HG03378 (cell line): ENCODE results near the gene QSOX2.

Experiments
- ATAC-seq: cut with Tn5 transposase; IDR thresholded peaks from one replicate; pipeline ENCODE4 v1.9.1; 2021; ENCODE audit warnings: mild to moderate bottlenecking, moderate library complexity; ENCODE audit not compliant: unreplicated experiment

Gene QSOX2, protein sequence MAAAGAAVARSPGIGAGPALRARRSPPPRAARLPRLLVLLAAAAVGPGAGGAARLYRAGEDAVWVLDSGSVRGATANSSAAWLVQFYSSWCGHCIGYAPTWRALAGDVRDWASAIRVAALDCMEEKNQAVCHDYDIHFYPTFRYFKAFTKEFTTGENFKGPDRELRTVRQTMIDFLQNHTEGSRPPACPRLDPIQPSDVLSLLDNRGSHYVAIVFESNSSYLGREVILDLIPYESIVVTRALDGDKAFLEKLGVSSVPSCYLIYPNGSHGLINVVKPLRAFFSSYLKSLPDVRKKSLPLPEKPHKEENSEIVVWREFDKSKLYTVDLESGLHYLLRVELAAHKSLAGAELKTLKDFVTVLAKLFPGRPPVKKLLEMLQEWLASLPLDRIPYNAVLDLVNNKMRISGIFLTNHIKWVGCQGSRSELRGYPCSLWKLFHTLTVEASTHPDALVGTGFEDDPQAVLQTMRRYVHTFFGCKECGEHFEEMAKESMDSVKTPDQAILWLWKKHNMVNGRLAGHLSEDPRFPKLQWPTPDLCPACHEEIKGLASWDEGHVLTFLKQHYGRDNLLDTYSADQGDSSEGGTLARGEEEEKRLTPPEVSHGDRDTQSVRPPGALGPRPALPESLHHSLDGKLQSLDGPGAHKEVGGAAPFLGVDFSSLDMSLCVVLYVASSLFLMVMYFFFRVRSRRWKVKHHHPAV

DNA sequence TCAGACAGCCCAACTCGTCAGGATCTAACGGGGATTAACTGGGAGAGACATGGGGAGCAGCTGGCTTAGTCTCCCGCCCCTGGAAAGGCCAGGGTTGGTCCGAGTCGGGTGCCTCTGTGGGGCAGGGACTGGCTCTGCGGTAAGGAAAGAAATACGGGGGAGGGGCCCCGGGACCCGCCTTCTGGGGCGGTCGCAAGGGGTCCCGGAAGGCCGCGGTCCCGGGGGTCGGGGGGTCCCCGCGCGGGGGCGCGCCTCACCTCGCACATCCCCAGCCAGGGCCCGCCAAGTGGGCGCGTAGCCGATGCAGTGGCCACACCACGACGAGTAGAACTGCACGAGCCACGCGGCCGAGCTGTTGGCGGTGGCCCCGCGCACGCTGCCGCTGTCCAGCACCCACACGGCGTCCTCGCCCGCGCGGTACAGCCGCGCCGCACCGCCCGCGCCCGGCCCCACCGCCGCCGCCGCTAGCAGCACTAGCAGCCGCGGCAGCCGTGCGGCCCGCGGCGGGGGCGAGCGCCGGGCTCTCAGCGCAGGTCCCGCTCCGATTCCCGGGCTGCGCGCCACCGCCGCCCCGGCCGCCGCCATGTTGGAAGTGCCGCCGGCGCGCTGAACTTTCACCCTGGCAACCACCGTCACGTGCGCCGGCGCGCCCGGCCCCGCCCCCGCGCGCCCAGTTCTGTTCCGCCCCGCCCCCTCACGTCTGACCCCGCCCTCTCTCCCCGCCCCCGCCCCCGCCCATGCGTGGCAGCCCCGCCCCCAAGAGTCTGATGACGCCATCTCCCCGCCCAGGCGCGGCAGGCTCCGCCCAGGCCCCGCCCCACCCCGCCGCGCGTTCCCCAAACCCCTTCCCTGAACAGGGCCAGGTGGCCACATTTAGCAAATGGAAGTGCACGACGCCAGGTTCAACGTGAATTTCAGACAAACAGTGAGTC is at the start of gene QSOX2:
TSS of gene QSOX2 (minus strand) at position 594 of the 932 bp plus-strand sequence. CDS start at position 585, 9 bp downstream.
- ATAC-seq, result no peak

DNA sequence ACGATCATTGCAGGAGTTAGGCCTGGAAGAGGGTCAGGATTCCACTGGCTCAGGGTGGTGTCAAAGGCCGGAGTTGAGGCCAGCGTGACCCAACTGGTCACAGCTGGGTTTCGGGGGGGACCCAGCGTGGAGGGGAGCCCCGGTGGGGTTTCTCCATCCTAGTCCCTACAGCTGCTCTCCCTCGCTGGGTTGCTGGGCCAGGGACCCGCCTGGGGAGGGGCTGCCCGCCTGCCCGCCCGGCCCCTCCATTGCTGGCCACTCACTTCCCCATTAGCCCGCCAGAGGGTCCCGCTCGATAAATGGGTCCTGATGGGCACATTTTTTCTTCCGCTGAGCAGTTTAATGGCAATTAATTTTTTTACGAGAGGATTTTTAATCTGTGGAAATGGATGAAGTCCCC is 49.4 kb upstream of the QSOX2 start:
- no peak for ATAC-seq

DNA sequence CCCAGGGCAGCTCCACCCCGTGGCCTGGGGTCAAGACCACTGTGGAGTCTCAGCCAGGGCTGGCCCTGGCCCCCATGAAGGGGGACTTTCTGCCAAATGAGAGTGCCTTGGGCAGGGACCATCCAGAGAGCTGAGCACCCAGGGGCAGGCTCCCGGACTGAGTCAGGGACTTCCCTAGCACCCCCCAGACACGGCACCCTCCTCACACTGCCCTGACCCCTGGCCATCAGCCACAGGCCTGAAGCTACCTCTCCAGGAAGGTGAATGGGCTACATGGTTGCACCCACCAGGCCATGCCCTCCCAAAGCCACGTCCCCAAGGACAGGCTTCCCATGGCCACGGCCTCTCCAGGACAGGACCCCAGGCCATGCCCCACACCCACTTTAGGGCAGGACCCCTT is 48.8 kb upstream of the QSOX2 start:
- ATAC-seq, result no peak

DNA sequence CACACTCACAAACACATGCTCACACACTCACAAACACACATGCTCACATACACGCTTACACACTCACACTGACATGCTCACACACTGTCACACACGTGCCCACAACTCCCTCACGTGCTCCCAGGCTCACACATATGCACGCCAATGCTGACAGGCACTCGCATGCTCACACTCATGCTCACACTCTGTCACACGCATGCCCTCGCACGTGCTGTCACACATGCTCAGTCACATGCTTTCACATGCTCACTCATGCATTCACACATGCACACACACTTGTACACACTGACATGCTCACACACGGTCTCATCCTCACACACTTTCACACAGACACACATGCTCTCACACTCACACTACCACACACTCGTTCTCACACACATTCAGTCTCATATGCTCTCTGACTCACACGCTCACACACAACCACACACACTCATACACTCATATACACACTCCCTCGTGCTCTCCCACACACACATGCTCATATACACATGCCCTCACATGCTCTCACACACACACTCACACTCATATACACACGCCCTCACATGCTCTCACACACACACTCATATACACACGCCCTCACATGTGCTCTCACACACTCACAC is 48.0 kb upstream of the QSOX2 start:
- ATAC-seq, result no peak

DNA sequence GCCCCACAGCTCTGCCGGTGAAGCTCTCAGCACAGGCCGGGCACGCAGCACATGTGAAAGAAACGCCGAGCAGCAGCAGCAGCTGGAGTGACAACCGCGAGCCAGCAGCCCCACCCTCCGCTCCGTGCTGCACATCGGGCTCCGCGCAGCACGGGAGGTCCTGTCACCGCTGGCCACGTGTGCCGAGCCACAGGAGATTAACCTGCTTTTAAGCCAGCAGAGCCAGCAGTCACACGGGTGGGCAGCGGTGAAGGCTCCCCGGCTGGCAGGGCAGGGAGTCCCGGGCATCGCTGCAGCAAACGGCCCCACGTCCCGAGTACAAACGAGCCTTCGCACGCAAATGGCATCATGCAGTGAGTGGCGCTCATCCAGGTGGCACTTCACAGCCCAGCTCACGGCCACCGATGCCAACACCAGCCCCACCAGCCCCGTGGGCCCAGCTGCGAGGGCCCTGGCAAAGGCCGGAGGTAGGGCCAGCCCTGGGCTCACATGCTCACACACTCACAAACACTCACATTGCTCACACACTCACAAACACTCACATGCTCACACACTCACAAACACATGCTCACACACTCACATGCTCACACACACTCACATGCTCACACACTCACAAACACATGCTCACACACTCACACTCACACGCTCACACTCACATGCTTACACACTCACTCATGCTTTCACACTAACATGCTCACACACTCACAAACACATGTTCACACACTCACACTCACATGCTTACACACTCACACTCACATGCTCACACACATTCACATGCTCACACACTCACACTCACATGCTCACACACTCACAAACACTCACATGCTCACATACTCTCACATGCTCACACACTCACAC is 47.2 kb upstream of the QSOX2 start:
- ATAC-seq, result no peak

DNA sequence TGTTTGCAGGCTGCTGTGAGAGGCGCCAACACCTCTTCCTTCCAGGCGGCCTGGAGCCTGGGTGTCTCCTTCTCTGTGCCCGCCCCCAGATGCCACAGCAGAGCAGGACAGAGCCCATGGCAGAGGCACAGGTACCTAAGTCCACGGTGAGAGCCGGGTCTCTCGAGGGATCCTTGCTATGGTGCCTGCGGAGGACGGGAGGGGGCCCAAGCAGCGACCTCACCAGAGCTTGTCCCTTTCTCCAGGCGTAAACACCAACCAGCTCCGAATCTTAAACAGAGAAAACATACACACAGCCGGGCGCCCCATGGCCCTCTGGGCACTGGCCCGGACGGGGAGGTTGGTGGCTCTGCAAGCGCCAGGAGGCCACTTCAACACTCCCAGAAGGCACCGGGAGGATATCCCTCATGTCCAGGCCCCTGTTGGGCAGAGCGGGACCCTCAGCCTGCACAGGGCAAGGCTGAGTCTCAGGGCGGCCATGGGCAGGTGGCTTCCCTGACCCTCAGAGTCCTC is 46.5 kb upstream of the QSOX2 start:
- no peak for ATAC-seq

DNA sequence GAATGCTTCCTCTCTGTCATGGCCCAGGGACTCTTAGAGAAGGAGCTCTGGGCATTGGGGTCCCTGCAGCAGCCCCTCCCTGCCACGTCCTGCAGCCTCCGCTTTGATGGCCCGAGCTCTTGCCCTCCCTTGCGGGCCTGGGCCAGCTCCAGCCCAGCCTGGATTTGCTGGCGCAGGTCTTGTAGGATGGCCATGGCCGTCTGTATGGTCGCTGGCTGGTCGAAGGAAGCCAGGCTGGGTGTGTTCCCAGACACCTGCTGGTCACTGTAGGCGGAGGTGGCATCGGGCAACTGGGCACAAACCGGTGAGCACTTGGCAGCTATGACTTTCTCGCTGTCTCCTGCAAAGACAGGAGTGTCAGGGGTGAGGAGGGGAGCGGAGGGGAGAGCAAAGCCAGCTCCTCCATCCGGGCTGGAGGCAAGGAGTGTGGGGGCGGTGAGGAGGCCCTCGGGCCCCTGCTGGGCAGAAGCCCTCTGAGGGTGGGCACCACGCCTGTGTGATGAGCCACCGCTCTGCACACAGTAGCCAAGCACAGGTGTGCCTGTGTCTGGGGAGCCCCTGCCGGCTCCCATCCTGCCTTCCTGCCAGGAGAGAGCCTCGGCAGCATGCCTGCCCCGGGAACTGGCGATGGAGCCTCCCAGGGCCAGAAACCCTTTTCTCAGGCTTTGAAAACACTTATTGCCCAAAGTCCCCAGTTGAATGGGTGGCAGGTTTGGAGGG is 45.9 kb upstream of the QSOX2 start:
- ATAC-seq, result no peak

DNA sequence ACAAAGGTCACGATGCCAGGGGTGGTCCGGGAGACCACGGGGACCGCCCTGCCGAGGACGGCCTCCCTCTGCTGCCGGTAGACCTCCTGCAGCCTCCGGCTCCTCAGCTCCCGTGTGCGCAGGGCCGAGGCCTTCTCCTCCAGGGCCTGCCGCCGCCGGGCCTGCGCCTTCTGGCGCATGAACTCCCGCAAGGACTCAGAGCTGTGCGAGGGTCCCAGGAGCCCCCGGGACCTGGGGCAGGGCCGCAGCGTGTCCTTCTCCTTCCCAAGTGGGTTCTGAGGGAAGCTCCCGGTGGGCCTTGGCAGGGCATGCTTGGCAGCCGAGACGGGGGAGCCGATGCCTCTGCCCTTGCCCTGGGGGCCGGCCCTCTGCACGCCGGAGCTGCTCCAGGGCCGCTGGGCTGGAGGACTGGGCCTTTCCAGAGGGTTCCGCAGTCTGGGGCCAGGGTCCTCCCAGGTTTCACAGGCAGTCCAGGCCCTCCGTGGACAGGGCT is 44.9 kb upstream of the QSOX2 start:
- ATAC-seq, result no peak

DNA sequence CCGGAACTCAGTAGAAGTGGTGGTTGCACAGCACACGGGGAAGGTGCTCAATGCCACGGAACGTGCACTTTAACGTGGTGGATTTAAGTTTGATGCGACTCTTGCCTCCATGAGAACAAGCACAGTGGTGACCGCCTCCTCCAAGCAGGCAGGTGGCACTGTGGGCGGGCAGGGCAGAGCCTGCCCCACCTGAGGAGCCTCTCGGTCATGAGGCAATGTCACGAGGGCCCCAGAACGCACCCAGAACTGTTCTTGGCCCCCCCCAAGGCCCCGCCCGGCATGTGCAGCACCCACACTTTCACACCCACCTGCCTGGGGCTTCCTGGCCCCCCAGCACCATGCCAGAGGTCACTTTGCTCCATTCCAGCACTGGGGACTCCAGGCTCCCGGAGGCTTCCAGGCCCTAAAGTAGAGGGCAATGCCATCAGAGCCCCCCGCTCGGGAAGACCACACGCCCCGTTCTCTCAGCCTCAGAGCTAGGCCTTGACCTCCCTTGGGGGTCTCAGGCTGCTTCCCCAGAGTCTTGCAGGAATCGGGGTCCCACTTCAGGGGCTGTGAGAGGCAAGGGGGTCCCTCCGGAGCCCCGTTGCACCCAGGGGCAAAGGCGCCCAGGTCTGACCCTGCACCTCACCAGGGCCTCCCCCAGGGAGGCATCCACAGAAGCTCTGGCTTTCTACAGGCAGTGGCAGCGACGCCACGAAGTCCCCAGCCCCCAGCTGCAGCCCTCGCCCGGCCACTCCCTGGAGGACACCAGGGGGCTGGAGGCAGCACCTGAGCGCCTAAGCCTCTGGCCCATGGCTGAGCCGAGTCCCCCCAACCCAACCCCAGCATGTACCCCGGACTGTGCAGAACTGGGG is 44.3 kb upstream of the QSOX2 start:
- no peak for ATAC-seq

DNA sequence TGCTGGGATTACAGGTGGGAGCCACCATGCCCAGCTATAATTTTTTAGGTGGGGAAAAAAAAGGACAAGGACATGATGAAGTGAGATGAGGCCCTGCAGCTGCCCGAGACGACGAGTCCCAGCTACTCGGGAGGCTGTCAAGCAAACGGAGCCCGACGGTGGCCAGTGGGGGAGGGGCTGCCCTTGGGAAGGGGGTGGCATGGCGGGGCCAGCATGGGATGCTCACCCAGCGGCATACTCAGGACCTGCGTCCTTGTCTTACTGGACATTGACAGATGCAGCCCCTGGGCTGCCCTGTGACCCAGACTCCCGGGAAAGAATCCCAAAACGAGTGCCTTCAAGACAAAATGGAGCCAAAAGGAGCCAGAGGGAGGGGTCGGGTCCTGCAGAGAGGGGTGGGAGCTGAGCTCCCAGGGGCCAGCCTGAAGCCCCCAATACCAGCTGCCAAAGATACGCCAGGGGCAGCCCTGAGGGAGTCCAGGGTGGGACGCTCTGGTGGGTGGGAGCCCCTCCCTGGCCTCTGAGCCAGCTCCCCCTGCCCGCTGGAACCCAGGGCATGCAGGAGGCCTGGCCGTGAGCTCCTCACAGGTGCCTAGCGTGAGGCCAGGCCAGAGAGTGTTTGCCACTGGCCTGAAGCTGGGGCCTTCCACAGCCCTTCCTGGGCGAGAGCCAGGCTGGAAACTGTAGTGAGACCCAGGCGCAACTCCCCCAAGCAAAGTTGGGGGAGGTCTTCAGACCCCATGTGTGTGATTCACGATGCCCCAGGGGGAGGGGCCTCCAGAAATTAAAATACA is 42.5 kb upstream of the QSOX2 start:
- ATAC-seq, result no peak

DNA sequence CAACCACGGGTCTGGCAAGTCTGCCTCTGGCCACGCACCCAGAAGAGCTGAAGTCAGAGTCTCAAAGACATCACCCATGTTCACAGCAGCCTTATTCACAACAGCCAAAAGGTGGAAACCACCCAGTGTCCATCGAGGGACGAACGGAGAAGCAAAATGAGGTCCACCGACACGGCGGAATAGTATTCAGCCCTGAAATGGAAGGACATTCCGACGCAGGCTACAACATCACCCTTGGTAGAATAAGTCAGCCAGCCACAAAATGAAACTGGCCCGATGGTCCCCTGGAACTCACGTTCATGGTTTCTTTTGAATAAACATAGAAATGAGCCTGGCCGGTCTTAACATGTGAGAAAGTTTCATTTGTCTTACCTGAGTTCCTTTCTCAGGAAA is 41.4 kb upstream of the QSOX2 start:
- no peak for ATAC-seq

DNA sequence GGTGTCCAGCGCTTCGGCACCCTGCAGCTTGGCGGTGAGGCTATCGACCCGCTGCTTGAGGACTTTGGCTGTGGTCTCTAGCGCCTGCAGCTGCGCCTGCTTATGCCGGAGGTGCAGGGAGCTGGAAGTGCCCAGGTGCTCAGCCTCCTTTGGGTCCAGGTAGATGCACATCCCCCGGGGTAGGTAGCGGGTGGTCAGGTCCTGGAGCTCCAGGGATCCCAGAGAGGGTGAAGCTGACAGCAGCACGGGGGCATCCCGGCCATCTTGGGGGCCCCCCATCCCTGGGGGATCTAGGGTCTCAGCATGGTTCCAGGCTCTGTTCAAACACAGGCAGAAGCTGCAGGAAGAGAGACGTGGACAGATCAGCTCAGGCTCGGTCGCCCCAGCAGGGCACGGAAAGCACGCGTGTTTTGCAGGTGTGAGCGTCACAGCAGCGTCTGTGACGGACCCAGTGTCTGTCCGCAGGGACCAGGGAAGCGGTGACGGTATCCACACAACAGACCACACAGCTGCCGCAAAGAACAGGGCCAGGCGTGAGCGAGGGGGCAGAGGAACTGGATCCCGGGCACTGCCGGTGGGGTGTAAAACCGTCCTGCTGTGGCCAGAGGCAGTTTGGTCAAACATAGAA is 40.9 kb upstream of the QSOX2 start:
- ATAC-seq, result no peak

DNA sequence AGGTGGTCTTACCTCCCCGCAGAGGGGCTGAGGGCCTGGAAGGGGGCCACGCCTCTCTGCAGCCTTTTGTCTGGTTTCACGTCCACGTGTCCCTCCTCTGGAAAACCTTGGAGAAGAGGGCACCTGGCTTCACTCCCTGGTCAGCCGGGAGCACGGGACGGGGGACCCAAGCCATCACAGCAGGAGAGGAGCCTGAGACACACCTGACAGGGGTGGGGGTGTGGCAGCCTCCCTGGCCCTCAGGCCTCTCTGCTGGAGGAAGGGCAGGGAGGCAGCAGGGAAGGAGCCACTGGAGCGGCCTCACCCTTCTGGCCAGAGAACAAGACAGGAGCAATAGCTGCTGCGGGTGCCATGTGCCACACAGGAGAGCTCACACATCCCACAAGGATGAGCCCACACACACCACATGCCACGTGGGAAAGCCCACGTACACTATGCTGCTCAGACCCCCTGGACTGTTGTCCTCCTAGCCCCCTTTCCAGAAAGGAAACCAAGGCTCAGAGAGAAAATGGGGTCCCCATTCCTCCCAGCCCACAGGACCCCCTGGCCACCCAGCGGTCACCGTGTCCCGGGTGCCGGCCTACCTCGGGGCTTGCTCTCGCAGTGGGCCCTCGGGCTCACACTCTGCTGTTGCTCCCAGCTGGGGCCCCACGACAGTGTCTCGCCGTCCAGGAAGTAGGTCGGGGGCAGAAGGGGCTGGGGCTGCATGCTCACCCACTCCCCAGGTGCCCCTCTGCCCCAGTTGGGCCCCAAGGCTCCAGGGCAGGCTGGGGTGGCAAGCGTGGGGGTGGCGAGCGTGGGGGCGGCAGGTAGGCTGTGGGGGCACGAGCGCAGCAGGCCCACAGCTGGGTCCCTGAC is 40.1 kb upstream of the QSOX2 start:
- no peak for ATAC-seq

DNA sequence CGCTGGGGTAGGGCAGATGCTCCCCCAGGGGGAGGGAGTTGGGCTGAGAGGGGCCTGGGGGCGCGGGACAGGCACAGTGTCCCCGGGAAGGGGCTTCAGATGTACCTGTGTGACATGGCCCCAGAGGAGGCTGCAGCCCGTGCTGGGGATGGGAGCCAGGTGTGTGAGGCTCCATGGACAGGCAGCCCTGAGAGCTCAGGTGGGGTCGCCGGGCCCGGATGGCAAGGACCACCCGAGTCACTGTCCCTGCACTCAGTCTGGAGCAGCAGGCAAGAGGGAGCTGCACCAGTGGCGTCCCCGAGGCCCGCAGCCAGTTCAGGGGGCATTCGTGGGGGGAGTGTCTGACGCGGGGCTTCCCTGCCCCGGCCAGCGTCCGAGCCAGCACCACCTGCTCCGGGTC is 39.3 kb upstream of the QSOX2 start:
- ATAC-seq, result no peak

DNA sequence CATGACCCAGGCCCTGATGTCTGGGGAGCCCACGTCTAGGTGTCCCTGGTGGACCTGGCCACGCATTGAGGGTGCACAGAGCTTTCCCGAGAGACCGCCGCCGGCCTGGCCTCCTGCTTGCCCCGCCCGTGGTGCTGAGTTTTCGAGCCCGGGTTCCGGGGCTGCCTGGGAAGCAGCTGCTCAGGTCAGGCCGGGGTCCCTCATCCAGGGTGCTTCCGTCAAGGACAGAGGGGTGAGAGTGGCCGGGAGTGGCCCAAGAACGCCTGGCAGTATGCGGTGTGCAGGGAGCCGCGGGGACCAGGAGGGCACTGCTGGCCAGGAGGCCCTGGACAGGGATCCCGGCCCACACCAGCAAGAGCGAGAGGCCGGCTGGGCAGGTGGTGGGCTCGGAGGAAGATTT is 38.7 kb upstream of the QSOX2 start:
- ATAC-seq, result no peak
